GM23338 (cell line): ENCODE results near the gene HTR6.

Experiments used
- EZH2phosphoT487 ChIP-seq: fragments of 200-600 bp; sonication (generic); IDR thresholded peaks from one replicate; pipeline ENCODE4 v1.8.1; 2018; ENCODE audit warnings: antibody characterized with exemption; ENCODE audit not compliant: unreplicated experiment
- JUNB ChIP-seq: IDR thresholded peaks from one replicate; pipeline ENCODE4 v1.6.1; 2016; ENCODE audit warnings: antibody characterized with exemption; ENCODE audit not compliant: unreplicated experiment
- POLR2AphosphoS5 ChIP-seq: IDR thresholded peaks from 2 replicates; pipeline ENCODE4 v1.6.1; 2016; ENCODE audit warnings: antibody characterized with exemption, low read depth
- TF ChIP-seq, protein P1 (sequence below), 2 experiments: fragments of 200-600 bp in 1 of 2; sonication (generic) in 1 of 2; conservative IDR thresholded peaks; 2 replicates each; pipeline versions ENCODE4 v1.5.1 to v1.6.1; 2016 to 2017; ENCODE audit warnings: antibody characterized with exemption in 2 of 2, low read depth in 2 of 2, mild to moderate bottlenecking in 2 of 2, moderate library complexity in 1 of 2

DNA sequence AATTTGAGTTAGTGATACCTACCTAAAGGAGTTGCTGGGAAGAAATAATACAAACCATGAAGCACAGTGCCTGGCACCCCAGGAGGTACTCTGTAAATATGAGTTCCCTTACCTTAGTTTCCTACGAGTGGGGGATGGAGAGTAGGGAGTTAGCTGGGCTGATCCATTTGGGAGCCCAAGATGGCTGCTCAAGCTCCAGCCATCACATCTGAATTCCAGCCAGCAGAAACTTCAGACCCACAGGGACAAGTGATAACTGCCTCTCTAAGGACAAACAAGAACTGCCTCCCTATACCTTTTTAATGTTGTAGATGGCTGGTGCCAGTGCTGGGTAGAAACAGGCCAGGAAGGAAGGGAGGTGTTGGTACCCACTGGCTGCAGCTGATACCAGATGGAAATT lies 22.7 kb downstream of the HTR6 start:
- TF ChIP-seq, protein P1, sequence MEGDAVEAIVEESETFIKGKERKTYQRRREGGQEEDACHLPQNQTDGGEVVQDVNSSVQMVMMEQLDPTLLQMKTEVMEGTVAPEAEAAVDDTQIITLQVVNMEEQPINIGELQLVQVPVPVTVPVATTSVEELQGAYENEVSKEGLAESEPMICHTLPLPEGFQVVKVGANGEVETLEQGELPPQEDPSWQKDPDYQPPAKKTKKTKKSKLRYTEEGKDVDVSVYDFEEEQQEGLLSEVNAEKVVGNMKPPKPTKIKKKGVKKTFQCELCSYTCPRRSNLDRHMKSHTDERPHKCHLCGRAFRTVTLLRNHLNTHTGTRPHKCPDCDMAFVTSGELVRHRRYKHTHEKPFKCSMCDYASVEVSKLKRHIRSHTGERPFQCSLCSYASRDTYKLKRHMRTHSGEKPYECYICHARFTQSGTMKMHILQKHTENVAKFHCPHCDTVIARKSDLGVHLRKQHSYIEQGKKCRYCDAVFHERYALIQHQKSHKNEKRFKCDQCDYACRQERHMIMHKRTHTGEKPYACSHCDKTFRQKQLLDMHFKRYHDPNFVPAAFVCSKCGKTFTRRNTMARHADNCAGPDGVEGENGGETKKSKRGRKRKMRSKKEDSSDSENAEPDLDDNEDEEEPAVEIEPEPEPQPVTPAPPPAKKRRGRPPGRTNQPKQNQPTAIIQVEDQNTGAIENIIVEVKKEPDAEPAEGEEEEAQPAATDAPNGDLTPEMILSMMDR (conservative IDR thresholded peaks at IDR 0.05; ENCODE audit: low read depth in 2 of 2) = no peak
- TF ChIP-seq EZH2phosphoT487 (no peak), POLR2AphosphoS5 (no peak), JUNB (no peak)
